Spleen (tissue), 7 donors: ENCODE results near the gene C5AR1.

Source experiments
- CTCF ChIP-seq, 11 experiments: fragments of 200-600 bp in 7 of 11; fragments of 450-650 bp in 4 of 11; sonication (generic) in 4 of 11; IDR thresholded peaks in 8 of 11; conservative IDR thresholded peaks in 3 of 11; 1 replicate in 7 of 11; 2 replicates in 4 of 11; pipeline versions ENCODE4 v1.4.0 to v1.8.0; 2016 to 2021; ENCODE audit warnings: antibody characterized with exemption in 11 of 11, inconsistent platforms in 4 of 11, mild to moderate bottlenecking in 1 of 11
- POLR2A ChIP-seq, 3 donors: fragments of 450-650 bp; IDR thresholded peaks; one replicate each; pipeline ENCODE4 v1.5.1; 2017; ENCODE audit warnings: antibody characterized with exemption in 3 of 3, mild to moderate bottlenecking in 1 of 3
- donor health status: DM: no; HTN: no; CAD: no; lungs with moderate emphysema.
- donor health status: DM: no; HTN: no; CAD: no.
- donor health status: DM: no; HTN: no; CAD: no.

DNA sequence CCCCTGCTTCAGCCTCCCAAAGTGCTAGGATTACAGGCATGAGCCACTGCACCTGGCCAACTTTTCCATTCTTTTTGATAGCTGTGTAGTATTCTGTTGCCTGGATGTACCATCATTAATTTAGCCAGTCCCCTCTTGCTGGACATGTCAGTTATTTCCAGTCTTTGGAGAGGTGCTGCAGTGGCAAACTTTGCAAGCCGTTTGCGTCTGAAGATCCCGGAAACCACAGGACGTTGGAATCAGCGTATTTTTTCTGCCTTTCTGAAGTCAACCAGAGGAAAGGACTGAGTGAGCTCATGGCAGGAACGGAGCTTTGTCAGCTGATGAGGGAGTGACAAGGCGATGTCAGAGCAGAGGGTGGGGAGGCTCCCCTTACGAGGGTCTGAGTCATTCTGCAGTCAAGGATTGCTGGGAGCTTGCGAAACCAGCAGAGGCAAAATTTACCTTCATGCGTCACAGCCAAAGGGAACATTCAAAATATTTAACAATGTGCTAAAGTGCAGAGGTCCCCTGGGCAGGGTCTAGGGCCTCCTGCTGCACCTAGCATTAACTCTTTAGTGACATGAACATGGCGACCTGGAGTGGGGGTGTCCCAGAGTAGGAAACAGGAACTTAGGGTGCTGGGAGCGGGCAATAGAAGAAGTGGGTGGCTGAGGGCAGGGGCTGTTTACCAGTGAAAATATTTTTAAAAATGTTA, 5.6 kb downstream of the C5AR1 start:
- no peak for TF ChIP-seq CTCF (IDR thresholded peaks at IDR 0.05 in 8 of 11, conservative IDR thresholded peaks at IDR 0.05 in 3 of 11)
- no peak for TF ChIP-seq POLR2A (IDR thresholded peaks at IDR 0.05)
